ENCODE measurements around the gene ZDHHC14.

- TF ChIP-seq CTCF (IDR thresholded peaks at IDR 0.05) (no peak), POLR2AphosphoS5 (IDR thresholded peaks at IDR 0.05; ENCODE audit: insufficient read depth in 1 of 2, low read depth in 1 of 2) (no peak), POLR2A (IDR thresholded peaks at IDR 0.05) (no peak)
Observed at GRCh38 chr6:157615951-157616350, 235.0 kb downstream of the ZDHHC14 start.

All from vagina (tissue), 2 donors.